Right hindlimb (tissue), 1 donor: ENCODE data around the gene NUP62.
A peak's percentile ranks its signal among the peaks of the same experiment; 100 is the strongest.

Experiments used
- DNase-seq: peaks from one replicate; pipeline ENCODE4 v3.0.0-alpha.2; 2018

The NUP62 gene

DNA sequence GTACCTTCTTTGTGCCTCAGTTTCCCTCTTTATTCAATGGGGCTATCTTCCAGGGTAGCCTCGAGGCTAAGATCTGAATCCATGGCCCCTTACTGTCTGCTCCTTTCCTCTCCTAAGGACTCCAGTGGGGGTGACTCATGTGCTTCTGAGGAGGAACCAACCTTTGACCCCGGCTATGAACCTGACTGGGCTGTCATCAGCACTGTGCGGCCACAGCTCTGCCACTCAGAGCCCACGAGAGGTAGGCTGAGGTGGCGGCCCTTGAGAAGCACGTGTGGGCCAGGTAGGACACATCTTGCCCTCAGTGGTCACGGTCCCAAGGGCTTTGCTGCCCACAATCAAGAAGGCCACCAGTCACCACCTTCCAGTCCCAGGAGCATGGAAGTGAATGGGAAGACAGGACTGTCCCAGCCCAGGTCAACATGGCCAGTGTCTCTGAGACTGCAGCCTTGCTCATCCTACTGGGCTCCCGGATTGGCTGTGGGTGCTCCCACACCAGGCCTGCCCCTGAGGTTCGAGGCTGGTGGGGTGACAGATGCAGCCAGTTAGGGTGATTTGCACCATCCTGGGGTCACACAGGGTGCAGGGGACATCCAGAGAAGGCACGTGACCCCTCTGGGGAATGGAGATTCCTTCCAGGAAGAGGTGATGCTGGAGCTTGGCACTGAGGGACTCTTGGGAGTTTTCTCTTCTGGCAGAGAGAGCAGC lies 49.0 kb downstream of the NUP62 start:
- peak; percentile 14 for DNase-seq

DNA sequence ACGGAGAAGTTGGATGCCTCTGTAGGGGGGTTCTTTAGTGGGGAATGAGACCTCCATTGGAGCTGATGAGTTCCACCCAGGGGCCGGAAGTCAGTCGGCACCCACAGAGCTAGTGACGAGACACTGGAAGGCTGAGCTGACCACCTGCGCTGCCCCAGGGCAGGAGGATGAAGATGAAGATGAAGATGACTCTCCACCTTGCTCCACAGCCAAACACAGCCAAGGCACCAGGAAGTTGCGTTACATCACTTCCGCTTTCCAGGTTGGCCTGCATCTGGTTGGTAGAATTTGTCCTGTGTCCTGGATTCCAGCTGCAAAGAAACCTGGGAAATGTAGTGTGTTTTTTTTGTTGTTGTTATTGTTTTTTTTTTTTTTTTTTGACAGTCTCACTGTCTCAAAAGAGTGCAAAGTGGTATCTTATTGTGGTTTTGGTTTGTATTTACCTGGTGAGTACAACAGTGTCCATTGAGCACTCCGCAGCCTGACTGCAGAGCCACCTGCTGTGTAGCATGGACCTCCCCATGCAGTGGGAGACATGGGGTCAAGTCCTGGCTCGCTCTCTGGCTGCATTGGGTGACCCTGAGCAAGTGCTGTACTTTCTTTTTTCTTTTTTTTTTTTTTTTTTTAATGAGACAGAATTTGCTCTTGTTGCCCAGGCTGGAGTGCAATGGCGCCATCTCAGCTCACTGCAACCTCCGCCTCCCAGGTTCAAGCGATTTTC lies 49.9 kb downstream of the NUP62 start:
- peak; percentile 20 for DNase-seq

DNA sequence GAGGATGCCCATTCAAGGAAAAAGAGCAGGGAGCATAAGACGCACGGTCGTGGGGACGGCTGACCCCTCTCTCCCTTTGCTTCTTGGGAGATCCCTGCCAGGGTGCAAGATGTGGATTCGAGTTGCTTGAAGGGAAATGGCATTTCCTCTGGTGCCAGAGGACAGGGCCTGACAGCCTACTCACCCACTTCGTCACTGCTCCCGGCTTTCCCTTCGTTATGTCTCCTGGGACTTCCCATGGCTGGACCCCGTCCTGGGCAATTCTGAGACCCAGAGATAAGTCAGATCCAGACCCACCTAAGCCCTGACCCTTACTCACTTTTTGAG lies 50.6 kb downstream of the NUP62 start:
- DNase-seq: peak; percentile 20

DNA sequence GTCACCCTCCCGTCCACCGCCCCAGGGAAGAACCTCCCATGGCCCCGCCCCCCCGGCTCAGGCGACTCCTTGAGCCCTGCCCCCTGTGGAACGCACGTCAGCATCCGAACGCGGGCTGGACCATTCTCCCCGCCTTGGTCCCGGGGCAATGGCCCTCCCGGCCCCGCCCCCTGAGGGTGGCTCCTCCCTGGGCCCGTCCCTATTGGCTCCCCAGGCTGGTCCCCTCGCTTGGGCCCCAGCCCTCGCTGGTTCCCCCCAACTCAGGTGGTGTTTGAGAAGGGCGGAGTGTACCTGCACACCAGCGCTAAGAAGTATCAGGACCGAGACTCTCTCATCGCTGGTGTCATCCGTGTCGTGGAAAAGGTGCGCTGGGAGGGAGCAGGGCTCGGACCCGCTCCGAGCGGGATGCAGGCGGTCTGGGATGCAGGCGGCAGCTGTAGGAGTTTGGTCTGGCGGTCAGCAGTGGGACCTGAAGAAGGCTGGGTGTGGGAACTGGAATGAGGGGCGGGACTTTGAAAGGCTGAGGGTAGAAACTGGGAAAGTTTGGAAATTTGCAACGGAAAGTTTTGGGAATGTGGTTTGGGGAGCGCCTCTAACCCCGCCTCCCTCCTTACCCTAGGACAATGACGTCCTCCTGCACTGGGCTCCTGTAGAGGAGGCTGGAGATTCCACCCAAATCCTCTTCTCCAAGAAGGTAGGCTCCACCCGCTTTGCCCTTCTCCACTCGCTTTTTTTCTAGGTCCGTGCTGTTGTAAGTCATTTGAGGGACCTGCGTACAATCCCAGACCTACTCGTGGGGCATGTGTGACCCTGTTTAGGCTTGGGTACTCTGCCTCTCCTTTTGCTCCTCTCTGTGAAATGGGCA lies 51.2 kb downstream of the NUP62 start:
- peak; percentile 99 for DNase-seq

DNA sequence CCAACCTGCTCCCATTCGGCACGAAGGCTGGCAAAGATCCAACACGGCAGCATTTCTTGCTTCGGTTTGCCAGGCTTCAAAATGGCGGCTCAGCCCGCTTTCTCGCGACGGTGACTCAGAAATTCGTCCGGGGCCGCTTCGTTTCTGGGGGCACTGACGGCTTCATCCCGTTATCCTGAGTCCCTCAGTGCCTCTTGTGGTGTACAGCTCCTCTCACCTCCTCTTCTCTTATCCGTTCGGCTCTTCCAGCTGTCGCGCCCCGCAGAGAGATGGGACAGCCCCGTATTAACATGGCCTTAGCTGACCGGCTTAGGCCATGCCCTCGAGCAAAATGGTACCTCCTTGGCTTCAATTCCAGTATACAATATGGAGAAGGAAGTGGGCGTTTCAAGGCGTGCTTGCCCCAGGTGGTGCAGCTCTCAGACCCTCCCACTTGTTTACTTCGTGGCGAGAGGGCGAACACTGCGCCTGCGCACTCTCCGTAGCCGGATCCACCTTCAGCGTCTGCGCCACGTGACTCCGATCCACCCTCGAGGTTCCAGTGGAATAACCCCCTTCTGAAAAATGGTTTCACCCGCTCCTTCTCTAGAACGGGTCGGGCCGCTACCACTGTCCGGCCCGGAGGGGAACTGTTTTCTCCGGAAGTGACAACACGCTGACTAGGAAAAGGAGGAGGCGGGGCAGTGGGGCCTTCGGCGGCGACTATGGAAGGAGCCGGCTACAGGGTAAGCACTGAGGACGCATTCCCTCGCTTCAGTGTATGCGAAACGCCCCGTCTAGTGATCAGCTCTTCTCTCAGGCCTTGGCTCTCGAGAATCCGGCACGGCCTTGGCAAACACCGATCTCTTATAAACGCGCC lies 52.1 kb downstream of the NUP62 start, which contains the start of the genes AKT1S1 and TBC1D17:
Gene AKT1S1, minus strand, starts transcription at position 336 of the 859 bp plus-strand sequence. CDS start 4,060 bp downstream, outside the sequence.
Gene TBC1D17, plus strand, starts transcription at position 683 of the 859 bp plus-strand sequence. Its CDS starts 22 bp downstream, at position 705.
- DNase-seq: peak; percentile 99

DNA sequence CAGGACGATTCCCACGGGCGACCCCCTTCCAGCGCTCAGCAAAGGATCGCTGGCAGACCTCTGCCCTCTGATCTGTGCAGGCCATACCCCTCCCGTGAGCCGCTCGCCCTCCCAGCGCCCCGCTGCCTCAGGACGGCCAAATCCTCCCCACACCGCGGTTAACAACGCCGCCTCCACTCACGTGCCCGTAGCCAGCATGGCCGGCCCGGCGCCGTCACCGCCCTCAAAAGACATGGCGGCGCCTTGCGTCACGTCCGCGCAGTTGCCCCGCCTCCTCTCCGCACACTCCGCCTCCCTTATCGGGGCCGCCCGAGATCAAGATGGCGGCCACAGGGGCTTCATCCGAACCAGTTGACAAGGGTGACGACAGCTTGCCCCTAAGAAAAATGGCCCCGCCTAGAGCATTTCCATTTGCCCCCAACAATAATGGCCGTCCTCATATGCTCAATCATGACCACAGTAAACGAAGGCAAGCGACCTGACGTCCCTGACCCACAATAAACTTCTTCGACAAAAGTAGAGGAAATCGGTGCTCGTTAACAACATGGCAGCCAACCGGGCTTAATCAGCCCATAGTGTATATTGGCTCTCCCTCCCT lies 52.8 kb downstream of the NUP62 start:
- DNase-seq: peak; percentile 99

DNA sequence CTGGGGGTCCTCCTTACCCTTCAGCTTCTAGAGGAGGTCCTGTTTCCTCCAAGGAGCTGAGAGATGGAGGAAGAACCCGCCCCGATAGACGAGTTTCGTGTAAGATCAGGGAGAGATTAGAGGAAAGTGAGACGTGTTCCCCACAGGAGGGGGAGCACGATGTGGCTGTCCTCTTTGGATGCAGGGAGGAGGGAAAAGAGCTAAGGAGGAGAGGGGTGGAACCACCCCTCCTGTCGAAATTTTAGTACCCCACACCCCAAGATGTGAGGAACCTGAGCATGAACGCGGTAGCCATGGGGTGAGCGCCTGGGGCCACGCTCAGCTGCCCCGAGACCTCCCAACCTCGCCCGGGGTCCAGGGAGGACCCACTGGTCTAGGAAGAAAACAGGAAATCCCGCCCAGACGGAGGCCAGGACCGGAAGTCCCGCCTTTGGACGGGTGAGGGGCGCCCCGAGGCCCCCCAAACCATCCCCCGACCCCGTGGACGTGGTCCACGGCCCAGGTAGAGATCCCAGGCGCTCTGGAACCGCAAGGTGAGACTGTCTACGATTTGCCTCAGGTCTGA lies 53.4 kb downstream of the NUP62 start:
- peak; percentile 80 for DNase-seq

DNA sequence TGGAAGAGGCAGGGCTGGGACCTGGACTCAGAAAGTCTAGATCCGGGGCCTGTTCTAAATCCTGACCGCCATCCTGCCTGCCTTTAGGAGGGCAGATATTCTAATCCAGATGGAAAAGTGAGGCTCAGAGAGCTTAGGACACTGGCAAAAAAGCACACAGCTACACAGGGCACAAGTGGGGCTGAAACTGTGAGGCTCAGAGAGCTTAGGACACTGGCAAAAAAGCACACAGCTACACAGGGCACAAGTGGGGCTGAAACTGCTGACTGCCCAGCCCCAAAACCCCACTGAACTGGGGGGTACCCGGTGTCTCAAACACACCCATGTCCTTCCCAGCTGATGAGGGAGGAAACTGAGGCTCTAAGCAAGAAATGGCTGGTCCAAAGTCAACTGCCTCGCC lies 54.1 kb downstream of the NUP62 start:
- DNase-seq: no peak

DNA sequence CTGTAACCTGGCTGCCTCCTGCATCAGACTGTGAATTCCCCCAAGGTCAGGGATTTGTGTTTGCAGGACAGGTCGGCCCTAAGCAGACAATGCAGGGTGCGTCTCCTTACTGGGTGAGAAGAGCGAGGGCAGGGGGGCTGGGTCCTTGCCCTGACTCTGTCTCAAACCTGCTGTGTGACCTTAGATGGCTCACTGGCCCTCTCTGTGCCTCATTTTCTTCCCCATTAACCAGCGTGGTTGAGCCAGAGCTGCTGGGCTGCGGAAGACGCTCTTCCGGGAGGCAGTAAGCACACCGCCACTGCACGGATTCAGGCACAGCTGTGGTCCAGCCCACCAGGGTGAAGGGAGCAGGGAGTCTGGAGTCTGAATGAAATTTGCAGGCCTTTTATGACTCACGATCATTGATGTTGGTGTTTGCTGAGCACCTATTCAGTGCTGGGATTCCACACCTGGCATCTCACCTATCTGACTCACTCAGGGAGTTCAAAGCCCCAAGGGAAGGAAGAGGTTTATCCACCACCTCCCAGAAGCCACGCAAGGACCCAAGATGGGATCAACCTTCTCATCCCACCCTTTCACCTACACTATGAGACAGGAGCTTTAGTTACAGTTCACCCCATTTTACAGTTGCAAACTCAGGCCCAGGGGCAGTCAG lies 54.7 kb downstream of the NUP62 start:
- no peak for DNase-seq

DNA sequence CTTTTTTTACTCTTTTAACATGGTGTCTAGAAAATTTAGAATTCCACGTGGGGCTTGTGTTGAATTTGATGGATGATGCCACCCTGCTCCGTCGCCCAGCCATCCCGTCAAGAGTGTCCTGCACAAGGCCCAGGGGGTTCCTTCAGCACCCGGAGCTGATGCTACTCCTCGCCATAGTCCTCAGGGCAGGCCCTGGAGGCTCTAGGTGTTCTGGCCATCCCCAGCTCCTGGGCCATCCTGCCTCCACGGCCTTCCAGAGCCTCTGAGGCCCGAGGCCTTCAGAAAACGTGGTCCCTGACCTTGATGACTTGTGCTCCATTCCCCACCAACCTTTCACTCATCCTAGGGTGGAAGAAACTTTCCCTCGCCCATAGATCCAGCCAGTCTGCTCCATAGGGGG lies 55.5 kb downstream of the NUP62 start:
- no peak for DNase-seq

DNA sequence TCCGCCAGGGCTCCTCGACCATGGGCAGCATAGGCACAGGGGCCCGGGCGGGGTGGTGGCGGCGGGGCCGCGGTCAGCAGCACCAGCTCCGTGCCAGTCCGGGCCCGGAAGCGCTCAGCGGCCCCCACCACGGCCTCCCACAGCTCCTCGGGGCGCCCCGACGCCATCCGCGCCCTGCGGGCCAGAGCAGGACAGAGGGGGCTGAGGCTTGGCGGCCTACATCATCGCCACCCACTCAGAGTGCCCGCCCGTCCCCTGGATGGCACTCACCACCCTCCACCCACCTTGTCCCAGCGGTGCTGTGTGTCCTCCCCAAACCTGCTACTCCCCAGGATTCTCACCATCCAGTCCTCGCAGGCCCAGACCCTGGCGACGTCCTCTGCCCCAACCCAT lies 56.2 kb downstream of the NUP62 start:
- DNase-seq: no peak

DNA sequence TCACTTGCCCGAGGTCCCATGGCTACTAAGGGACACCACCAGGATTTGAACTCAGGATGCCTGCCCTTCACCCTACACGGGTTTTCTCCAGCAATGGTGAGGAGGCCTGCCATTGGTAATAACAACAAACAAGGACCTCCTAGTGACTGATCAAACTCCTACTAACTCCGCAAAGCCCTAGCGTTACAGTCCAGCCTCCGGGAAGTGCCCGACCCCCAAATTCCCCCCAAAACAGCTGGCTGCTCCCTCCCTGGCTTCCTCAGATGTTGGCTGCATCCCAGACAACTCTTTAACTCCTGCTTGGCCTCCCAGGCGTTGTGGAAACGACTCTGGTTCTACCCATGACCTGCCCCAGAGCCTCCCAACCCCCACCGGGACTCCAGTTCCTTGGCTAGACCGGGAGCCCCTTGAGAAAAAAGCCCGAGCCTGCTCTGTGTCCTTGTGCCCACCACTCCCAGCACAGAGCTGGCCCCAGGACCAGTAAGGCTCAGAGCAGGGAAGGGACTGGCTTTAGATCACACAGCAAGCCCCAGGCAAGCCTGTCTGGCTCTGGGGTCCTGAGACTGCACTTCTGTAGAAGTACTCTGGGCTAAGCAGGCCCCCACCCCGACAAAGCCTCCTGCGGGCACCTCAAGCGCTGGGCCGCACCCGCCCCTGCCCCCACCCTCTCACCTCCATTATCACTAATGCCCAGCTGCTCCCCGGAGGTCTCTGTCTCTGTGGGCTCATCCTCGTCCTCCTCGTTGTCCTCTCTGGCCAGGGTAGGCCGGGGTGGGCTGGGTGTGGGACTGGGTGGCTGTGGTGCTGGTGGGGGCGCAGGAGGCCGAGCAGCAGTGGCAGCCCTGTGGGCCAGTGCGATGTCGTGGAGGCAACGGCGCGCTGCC lies 56.8 kb downstream of the NUP62 start:
- DNase-seq: no peak

DNA sequence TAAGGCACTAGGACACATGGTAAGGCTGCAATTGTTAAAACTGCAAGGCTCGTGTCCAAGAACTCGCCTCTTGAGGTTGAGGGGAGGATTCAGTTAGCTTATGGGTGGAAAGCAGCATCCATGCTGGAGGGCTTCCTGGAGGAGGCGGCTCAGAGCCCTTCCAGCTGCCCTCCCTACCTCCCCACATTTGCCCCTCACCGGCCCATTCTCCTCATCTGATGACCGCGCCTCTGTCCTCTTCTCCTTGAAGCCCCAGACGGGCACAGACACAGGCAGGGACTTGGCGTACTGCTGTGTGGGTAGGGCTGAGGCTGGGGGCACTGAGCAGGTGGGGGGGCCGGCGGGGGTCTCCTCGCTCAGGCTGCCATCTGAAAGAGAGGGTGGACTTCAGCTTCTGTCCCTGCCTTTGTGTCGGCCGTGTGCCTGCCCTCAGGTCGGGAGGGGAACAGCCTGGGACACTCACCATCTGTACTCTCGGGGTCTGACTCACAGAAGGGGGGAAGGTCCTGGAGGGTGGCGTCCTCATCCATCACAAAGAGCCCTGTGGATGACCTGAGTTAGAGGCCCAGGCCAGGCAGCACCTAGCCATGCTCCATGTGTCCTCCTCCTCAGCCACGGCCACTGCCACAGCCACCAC lies 57.8 kb downstream of the NUP62 start:
- no peak for DNase-seq

DNA sequence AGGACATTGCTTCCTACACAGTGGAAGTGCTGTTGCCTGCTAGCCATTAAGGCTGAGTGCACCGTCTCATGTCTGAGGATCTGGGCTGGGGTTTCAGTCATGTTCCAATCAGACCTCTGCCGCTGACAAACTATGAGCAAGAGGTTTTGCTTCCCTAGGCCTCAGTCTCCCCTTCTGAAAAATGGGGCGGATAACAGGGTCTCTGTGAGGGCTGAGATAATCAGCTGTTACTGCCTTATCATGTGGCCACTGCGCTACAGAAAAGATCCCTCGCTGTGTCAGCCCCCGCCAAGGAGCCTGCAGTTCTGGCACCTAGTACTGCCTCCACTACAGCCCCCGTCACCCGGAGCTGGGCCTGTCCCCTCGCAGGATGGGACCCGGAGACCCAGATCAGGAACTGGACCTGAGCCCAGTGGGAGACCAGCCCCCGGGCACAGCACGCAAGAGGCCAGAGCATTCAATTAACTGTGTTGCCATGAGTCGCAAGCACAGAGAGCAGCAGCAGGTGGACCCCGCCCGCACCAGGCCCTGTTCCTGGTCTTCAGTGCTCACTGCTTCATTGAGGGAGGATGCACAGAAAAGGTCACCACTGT lies 58.9 kb downstream of the NUP62 start:
- no peak for DNase-seq

DNA sequence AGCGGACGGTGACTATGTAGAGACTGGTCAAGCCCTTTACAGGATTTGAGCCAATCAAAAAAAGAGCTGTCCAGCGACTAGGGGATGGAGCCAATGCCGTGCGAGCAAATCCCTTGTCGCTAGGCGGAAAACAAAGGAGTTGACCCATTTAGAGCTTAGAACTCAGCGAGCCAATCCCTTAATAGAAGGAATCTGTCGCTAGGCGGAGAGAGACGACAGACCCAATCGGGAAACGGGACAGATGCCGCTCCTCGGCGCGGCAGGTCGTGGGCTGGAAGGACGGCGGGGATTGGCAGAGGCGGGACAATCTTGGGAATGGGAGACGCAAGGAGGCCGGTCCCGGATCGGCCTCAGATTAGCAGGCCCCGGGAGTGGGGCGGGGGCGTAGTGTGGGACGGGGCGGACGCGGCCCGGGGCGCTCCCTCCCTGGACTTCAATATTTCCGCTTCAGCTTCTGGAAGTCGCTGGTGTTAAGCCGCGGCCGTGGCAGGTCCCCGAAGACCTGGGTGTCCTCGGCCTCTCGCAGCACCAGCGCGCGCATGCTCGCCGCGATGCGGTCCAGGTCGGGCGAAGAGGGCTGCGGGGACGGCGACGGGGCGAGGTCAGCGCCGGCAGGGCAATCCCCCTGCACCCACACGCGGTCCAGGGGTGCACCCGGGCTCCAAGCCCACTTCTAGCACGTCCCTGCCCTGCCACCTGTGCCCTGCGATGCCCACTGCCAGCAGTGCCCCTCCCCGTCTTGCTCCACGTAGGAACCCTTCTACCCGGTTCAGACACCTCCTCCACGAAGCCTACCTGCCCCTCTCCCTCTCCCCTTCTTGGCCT lies 59.6 kb downstream of the NUP62 start:
- peak; percentile 99 for DNase-seq

DNA sequence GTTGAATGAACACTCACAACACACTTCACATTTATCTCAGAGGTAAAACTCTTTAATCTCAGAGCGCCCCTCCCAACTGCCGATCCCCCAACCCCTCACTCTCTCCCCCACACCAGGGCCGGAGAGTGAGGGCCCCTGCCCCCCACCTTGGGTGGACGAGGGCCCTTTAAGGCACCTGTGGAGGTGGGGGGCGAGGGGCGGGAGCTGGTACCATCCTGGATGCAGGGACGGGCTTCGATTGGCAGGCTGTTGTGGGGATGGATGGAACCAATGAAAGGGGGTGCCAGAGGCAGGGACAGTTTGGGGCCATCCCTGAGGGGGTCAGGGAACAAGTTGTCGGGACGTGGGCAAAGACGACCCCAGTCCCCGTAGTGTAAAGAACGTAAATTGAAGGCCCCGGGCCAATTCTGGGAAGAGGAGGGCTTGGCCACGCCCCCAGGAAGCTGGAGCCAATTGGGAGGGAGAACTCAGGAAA lies 60.3 kb downstream of the NUP62 start:
- no peak for DNase-seq

DNA sequence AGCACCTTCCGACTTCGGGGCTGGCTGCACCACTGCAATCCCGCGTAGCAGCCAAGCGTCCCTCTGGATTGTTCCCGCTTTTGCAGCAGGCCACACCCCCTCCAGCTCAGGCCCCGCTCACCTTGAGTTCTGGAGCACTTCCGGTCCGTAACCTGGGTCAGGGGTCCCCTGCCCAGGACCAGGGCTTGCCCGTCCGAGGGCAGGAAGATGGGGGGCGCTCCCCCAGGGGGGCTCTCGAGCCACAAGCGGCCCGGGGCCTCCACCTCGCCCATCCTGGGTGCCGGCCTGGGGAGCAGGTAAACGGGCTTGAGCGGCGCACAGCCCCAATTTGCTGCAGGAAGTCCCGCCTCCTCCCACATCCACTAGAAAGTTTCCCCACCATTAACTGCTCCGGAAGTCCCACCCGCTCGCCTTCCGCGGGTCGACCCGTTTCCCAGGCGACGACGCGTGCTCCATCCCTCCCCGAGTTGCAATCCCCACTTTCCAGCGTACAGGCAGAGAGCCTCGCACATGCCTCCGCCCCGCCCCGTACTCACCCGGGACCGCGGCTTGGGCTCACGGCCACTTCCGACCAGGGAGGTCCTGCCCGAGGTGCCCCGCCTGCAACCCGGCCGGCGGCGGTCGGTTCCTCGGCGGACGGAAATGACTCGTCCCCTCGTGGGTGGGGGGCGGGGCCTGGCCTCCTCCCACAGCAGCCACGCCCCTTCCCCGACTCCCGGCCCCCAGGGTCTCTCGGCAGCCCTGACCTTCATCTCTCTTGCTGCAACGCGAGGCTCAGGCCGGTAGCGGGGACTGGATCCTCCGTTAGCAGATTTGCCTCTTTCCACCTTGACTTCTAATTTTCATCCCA lies 62.1 kb downstream of the NUP62 start, which contains the start of gene PNKP:
Gene PNKP, minus strand, starts transcription at position 644 of the 850 bp plus-strand sequence. Its CDS starts 372 bp downstream, at position 272.
- peak; percentile 96 for DNase-seq
